Stimulated activated naive CD8-positive, alpha-beta T cell treated with anti-CD3 and anti-CD28 coated beads, Interleukin-15, amount 100 ng/mL, for 72 hours (primary cell): ENCODE data around the gene CRYL1.

ENCODE experiments used
- ATAC-seq: fragments of 150-1000 bp; cut with Tn5 transposase; 2 replicates; pipeline ENCODE4 v1.10.0; 2021; ENCODE audit warnings: mild to moderate bottlenecking, moderate library complexity
- DNase-seq, 2 donors: peaks; one replicate each; pipeline ENCODE4 v3.0.0; 2021 to 2022
- H3K27ac Mint-ChIP-seq, 2 donors: one replicate each; pipeline ENCODE4 v1.8.0; 2022; ENCODE audit warnings: mild to moderate bottlenecking in 2 of 2, mixed read lengths in 2 of 2, moderate library complexity in 2 of 2
- H3K27me3 Mint-ChIP-seq: one replicate; pipeline ENCODE4 v1.8.0; 2022; ENCODE audit warnings: mixed read lengths
- H3K4me1 Mint-ChIP-seq: one replicate; pipeline ENCODE4 v1.8.0; 2022; ENCODE audit warnings: mild to moderate bottlenecking, mixed read lengths
- H3K4me3 Mint-ChIP-seq, 2 donors: one replicate each; pipeline ENCODE4 v1.8.0; 2022; ENCODE audit warnings: mild to moderate bottlenecking in 2 of 2, mixed read lengths in 2 of 2, moderate library complexity in 1 of 2
- H3K9me3 Mint-ChIP-seq, 2 donors: one replicate each; pipeline ENCODE4 v1.8.0; 2022; ENCODE audit warnings: mixed read lengths in 2 of 2

The CRYL1 gene

DNA sequence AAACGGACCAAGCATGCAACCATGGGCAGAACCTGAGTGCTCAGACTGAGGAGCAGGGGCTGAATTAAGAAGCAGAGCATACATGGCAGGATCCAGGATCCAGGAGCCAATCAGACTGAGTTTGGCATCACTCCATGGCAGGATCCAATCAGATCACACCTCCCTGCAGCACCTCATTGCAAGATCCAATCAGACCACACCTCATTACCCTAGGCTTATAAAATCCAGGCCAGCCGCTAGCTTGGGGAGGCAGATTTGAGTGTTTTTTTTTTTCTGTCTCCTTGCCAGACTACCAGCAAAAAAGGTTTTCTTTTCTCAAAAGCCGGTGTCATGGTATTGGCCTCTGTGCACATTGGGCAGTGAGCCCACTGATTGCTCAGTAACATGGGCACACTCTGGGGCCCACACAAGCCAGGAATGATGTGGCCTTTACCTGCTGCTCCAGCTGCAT lies 165.6 kb downstream of the CRYL1 start:
- DNase-seq: no peak
- H3K27me3 Mint-ChIP-seq: peaks cover 12% of the 10 kb centered on the region
- H3K9me3 Mint-ChIP-seq: no peaks in the 10 kb centered on the region
- no peak overlapping the region for H3K27ac Mint-ChIP-seq
- H3K4me1 Mint-ChIP-seq: peaks cover 16% of the 10 kb centered on the region
- no peak for ATAC-seq
- H3K4me3 Mint-ChIP-seq: no peak overlapping the region

DNA sequence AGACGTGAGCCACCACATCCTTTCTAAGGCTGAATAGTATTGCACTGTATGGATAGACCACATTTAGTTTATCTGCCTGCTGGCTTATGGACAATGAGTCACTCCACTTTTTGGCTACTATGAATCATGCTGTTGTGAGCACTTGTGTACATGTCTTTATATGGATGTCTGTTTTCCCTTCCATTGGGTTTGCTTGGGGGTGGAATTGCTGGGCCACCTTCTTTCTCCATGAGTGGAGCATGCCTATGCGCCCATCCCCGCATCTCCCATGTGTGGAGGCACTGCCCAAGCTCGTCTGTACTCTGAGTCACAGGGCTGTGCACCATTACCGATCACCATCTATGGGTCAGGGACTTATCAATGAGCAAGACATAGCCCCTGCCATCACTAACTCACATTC lies 166.3 kb downstream of the CRYL1 start:
- peak; percentile 90 for ATAC-seq
- DNase-seq: no peak

DNA sequence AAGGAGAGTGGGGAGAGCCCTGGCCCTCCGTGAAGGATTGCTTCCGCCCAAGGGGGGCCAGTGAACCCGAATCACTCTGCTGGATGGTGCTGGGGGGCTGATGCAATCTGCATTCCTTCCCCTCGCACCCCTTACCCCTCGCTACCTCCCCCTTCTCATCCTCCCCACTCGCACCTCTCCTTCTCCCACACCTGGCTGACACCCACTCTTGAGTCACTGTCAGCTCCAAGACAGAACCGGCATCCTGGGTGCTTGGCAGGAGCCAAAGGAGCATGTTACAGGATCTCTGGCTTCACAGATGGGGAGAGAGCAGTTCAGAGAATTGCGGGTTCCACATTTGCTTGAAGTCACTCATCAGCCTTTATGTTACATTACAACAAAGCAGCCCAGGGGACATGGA lies 167.6 kb downstream of the CRYL1 start:
- Mint-ChIP-seq H3K4me1 (peaks cover 28% of the 10 kb centered on the region), H3K27me3 (peaks cover 10% of the 10 kb centered on the region), H3K27ac (no peak overlapping the region), H3K4me3 (no peak overlapping the region), H3K9me3 (no peaks in the 10 kb centered on the region)
- ATAC-seq (no peak), DNase-seq (no peak)

More for the DNA sequence above, 166.3 kb downstream of the CRYL1 start:
- no peak overlapping the region for H3K27ac Mint-ChIP-seq
- H3K9me3 Mint-ChIP-seq: no peaks in the 10 kb centered on the region
- H3K4me3 Mint-ChIP-seq: no peak overlapping the region
- H3K4me1 Mint-ChIP-seq: peaks cover 23% of the 10 kb centered on the region
- peaks cover 12% of the 10 kb centered on the region for H3K27me3 Mint-ChIP-seq

DNA sequence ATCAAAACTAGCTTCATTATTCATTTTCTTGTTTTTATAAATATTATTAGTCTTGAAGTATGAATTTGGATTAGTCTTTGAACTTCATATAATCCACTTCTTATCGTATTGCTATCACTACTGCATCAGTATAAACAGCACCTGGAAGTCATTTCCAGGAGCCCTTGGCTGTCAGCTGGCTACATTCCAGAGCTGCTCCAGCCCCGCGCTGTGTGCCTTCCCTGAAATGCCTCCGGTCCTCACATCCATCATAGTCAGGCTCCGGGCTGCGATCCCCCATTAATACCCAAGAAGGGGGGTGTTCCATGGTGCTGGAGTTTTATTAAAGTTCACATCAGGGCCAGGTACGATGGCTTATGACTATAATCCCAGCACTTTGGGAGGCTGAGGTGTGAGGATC lies 169.2 kb downstream of the CRYL1 start:
- Mint-ChIP-seq H3K4me1 (peaks cover 22% of the 10 kb centered on the region), H3K9me3 (no peaks in the 10 kb centered on the region), H3K27me3 (no peaks in the 10 kb centered on the region), H3K27ac (no peak overlapping the region), H3K4me3 (no peak overlapping the region)
- ATAC-seq (no peak), DNase-seq (no peak)

DNA sequence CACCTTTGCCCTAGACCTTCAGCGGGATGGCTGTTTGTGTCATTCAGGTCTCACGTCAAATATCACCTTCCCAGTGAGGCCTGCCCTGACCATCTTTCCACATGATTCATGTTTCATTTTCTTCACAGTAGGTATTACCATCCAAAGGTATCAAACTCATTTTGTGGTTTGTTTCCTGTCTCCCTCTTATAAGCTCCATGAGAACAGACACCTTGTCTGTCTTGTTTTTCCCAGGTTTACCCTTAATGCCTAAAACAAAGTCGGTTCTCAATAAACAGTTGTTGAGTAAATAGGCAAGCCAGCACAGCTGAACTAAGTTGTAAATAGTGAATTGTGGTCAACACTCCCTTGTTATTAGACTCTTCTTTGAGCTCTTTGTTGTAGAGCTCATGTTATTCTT lies 170.9 kb downstream of the CRYL1 start:
- DNase-seq (no peak), ATAC-seq (no peak)
- Mint-ChIP-seq H3K9me3 (no peaks in the 10 kb centered on the region), H3K27ac (no peak overlapping the region), H3K4me3 (no peak overlapping the region), H3K27me3 (no peaks in the 10 kb centered on the region), H3K4me1 (peaks cover 20% of the 10 kb centered on the region)

DNA sequence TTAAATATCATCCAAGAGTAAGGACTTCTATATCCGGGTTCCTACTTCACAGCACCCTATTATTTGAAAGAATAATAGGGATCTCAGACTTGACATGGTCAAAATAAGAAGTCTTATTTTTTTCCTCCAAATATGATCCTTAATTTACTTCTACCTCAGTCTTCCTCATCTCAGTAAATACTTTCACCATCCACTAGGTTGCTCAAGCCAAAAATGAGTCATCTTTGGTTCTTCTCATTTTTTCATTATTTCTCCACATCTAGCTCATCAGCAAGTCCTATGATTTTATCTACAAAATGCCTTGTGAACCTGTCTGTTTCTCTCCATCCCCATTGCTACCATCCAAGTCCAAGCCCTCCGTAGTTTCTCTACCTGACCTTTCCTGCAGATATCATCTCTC lies 171.7 kb downstream of the CRYL1 start:
- H3K4me3 Mint-ChIP-seq: no peak overlapping the region
- H3K27ac Mint-ChIP-seq: peak overlapping the region in 1 of 2 donors; percentile 31
- no peak for DNase-seq
- ATAC-seq: no peak
- H3K4me1 Mint-ChIP-seq: peaks cover 14% of the 10 kb centered on the region
- H3K27me3 Mint-ChIP-seq: no peaks in the 10 kb centered on the region
- no peaks in the 10 kb centered on the region for H3K9me3 Mint-ChIP-seq
